PC-3 (cell line): ENCODE data around the gene MAPK7.

ENCODE experiments used
- EZH2phosphoT487 ChIP-seq: fragments of 300-600 bp; sonication (generic); IDR thresholded peaks from 2 replicates; pipeline ENCODE4 v1.6.1; 2018; ENCODE audit warnings: mild to moderate bottlenecking, antibody characterized with exemption, low read length, borderline replicate concordance
- TF ChIP-seq, protein P1 (sequence below): fragments of 300-600 bp; sonication (generic); conservative IDR thresholded peaks from 2 replicates; pipeline ENCODE4 v1.5.1; 2017; ENCODE audit warnings: antibody characterized with exemption, low read depth, mild to moderate bottlenecking, low read length

DNA sequence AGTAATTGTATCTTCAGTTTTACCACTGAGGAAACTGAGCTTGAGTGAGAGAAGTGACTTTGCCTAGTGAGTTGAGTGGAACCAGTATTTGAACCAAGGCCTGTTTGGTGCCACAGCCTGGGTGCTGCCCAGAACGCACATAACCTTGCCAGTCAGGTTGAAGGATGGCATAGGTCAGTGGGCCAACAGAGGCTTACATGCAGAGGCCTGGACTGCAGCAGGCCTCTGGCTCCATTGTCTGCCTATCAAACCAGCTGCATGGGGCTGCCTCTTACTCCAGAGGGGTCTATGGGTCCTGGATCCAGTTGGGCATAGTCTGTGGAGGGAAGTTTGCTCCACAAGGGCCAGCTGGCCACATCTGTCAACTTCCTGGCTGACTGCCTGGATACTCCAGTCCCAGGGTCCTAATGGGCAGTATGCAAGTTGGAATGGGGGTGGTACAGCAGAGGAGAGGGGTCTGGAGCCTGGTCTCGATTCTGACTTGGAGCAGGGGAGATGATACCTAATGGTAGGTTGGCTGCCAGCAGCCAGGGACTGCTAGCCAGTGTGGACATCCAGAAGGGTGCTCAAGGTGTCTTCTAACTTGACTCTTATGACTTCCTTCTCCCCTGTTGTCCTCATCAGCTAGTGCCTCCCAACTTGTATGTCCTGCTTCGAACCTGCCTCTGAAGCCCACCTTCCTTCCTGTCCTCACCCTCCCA lies 21.6 kb downstream of the MAPK7 start:
- TF ChIP-seq, protein P1, sequence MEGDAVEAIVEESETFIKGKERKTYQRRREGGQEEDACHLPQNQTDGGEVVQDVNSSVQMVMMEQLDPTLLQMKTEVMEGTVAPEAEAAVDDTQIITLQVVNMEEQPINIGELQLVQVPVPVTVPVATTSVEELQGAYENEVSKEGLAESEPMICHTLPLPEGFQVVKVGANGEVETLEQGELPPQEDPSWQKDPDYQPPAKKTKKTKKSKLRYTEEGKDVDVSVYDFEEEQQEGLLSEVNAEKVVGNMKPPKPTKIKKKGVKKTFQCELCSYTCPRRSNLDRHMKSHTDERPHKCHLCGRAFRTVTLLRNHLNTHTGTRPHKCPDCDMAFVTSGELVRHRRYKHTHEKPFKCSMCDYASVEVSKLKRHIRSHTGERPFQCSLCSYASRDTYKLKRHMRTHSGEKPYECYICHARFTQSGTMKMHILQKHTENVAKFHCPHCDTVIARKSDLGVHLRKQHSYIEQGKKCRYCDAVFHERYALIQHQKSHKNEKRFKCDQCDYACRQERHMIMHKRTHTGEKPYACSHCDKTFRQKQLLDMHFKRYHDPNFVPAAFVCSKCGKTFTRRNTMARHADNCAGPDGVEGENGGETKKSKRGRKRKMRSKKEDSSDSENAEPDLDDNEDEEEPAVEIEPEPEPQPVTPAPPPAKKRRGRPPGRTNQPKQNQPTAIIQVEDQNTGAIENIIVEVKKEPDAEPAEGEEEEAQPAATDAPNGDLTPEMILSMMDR, result no peak
- TF ChIP-seq EZH2phosphoT487, result no peak
